B cell (primary cell): ENCODE data around the gene CXADR. TPM values are rescaled to one million over a fixed set of nuclear protein-coding genes. Genes with fewer than 3 reads are reported as not detected.

Source experiments
- ATAC-seq: fragments of 200-7000 bp; cut with Tn5 transposase; one replicate; pipeline ENCODE4 v1.10.0; 2021; ENCODE audit warnings: low read depth, mild to moderate bottlenecking, moderate number of reproducible peaks, moderate library complexity
- CTCF ChIA-PET: fragments of 350-600 bp; sonication (Branson Sonifier 250); formaldehyde crosslinking; loops from one replicate; lab custom pipeline; 2021; ENCODE audit warnings: antibody characterized with exemption, inconsistent platforms; lab: Charles Lee
- POLR2A ChIA-PET: fragments of 350-600 bp; sonication (Branson Sonifier 250); formaldehyde crosslinking; loops from one replicate; lab custom pipeline; 2021; ENCODE audit warnings: antibody characterized with exemption; lab: Charles Lee
- DNase-seq: peaks from one replicate; pipeline ENCODE4 v3.0.0; 2013
- H2AFZ ChIP-seq: 2 replicates; pipeline ENCODE4 v1.6.1; 2012; ENCODE audit warnings: mild to moderate bottlenecking, low read depth, low read length; ENCODE audit not compliant: insufficient read depth, poor library complexity, severe bottlenecking
- H3K27ac ChIP-seq, 2 donors: 1 replicate in 1 of 2; 2 replicates in 1 of 2; pipeline ENCODE4 v1.5.1; 2012 to 2013; ENCODE audit warnings: low read length in 2 of 2, mild to moderate bottlenecking in 2 of 2, moderate library complexity in 1 of 2
- H3K27me3 ChIP-seq, 4 experiments: fragments of 200-600 bp in 1 of 4; sonication (generic) in 1 of 4; replicated peaks in 1 of 4; 1 replicate in 2 of 4; 2 replicates in 2 of 4; pipeline versions ENCODE4 v1.6.1 to v1.7.0; 2013 to 2016; ENCODE audit warnings: low read length in 3 of 4, mild to moderate bottlenecking in 2 of 4, mixed read lengths in 1 of 4, moderate library complexity in 1 of 4; ENCODE audit not compliant: insufficient read depth in 4 of 4, control insufficient read depth in 3 of 4; ENCODE audit errors: control extremely low read depth in 1 of 4
- H3K36me3 ChIP-seq, 2 experiments: replicated peaks in 1 of 2; 1 replicate in 1 of 2; 2 replicates in 1 of 2; pipeline versions ENCODE4 v1.6.1 to v1.7.1; 2013; ENCODE audit warnings: low read length in 1 of 2; ENCODE audit not compliant: insufficient read depth in 2 of 2, control insufficient read depth in 1 of 2; ENCODE audit errors: control extremely low read depth in 1 of 2, extremely low read depth in 1 of 2
- H3K4me1 ChIP-seq, 2 donors: fragments of 200-600 bp in 1 of 2; sonication (generic) in 1 of 2; 1 replicate in 1 of 2; 2 replicates in 1 of 2; pipeline versions ENCODE4 v1.5.1 to v1.6.1; 2013 to 2017; ENCODE audit warnings: low read length in 2 of 2; ENCODE audit not compliant: control insufficient read depth in 2 of 2, insufficient read depth in 2 of 2
- H3K4me2 ChIP-seq: replicated peaks from 2 replicates; pipeline ENCODE3; 2012; ENCODE audit warnings: mild to moderate bottlenecking, low read depth, low read length; ENCODE audit not compliant: poor library complexity, severe bottlenecking
- H3K4me3 ChIP-seq, 5 experiments: fragments of 200-600 bp in 1 of 5; sonication (generic) in 1 of 5; 1 replicate in 3 of 5; 2 replicates in 2 of 5; pipeline versions ENCODE4 v1.5.1 to v1.7.0; 2011 to 2016; ENCODE audit warnings: low read length in 4 of 5, mild to moderate bottlenecking in 4 of 5, low read depth in 2 of 5, control low read depth in 1 of 5, moderate library complexity in 1 of 5; ENCODE audit not compliant: insufficient read depth in 1 of 5; ENCODE audit errors: control extremely low read depth in 1 of 5, extremely low read depth in 1 of 5
- H3K79me2 ChIP-seq: fragments of 200-600 bp; sonication (generic); one replicate; pipeline ENCODE4 v1.6.0; 2016; ENCODE audit warnings: low read length; ENCODE audit not compliant: control insufficient read depth, insufficient read depth
- H3K9ac ChIP-seq: fragments of 200-600 bp; sonication (generic); 2 replicates; pipeline ENCODE4 v1.6.1; 2017; ENCODE audit warnings: mild to moderate bottlenecking, low read length, moderate library complexity
- H3K9me3 ChIP-seq, 3 donors: one replicate each; pipeline versions ENCODE4 v1.6.1 to v1.7.1; 2013; ENCODE audit warnings: low read length in 2 of 3; ENCODE audit not compliant: control insufficient read depth in 2 of 3, insufficient read depth in 1 of 3; ENCODE audit errors: control extremely low read depth in 1 of 3
- H4K20me1 ChIP-seq: 2 replicates; pipeline ENCODE4 v1.6.0; 2012; ENCODE audit warnings: mild to moderate bottlenecking, low read length; ENCODE audit not compliant: insufficient read depth, control insufficient read depth, poor library complexity, severe bottlenecking
- H3K27ac Mint-ChIP-seq: one replicate; pipeline ENCODE4 v1.8.0; 2021; ENCODE audit warnings: mixed read lengths
- H3K27me3 Mint-ChIP-seq: one replicate; pipeline ENCODE4 v1.8.0; 2021; ENCODE audit warnings: mixed read lengths
- H3K4me1 Mint-ChIP-seq: one replicate; pipeline ENCODE4 v1.8.0; 2021; ENCODE audit warnings: mixed read lengths
- H3K4me3 Mint-ChIP-seq: one replicate; pipeline ENCODE4 v1.8.0; 2021; ENCODE audit warnings: mixed read lengths
- H3K9me3 Mint-ChIP-seq: one replicate; pipeline ENCODE4 v1.8.0; 2022; ENCODE audit warnings: mixed read lengths; ENCODE audit not compliant: insufficient read depth
- EZH2 ChIP-seq: IDR thresholded peaks from 2 replicates; pipeline ENCODE4 v1.6.1; 2012; ENCODE audit warnings: borderline replicate concordance, low read depth, mild to moderate bottlenecking, moderate library complexity, low read length; ENCODE audit not compliant: insufficient read depth, poor library complexity, severe bottlenecking
- WGBS: methylation state at CpG from one replicate; pipeline ENCODE4 v1.1.5; 2013; ENCODE audit warnings: missing lambda C conversion rate; ENCODE audit not compliant: insufficient coverage; 5-methylcytosine and 5-hydroxymethylcytosine counted together
- intact Hi-C: fragments of 100-400 bp; cut with micrococcal nuclease; formaldehyde crosslinking; loops from one replicate; pipeline ENCODE4 v1.10.0; 2022
- polyA plus RNA-seq: library from polyadenylated mRNA; depleted of rRNA; stranded (reverse); fragments of >200 nt; gene quantifications from 2 replicates; pipeline ENCODE4 v1.2.3, GENCODE V29; 2012
- total RNA-seq, 2 donors: library from RNA; stranded (reverse); fragments of 120-200 nt in 1 of 2; gene quantifications; 1 replicate in 1 of 2; 2 replicates in 1 of 2; pipeline versions ENCODE4 v1.2.3 to v1.2.4, GENCODE V29; 2013 to 2022
- TF ChIP-seq, protein P1 (sequence below): fragments of 200-600 bp; IDR thresholded peaks from one replicate; pipeline ENCODE4 v1.8.0; 2022; ENCODE audit warnings: antibody characterized with exemption, mild to moderate bottlenecking

The CXADR gene
- total and polyA plus RNA-seq, 2 donors (not counting 1 experiment from before 2014, with no cell fraction given) = not detected

DNA sequence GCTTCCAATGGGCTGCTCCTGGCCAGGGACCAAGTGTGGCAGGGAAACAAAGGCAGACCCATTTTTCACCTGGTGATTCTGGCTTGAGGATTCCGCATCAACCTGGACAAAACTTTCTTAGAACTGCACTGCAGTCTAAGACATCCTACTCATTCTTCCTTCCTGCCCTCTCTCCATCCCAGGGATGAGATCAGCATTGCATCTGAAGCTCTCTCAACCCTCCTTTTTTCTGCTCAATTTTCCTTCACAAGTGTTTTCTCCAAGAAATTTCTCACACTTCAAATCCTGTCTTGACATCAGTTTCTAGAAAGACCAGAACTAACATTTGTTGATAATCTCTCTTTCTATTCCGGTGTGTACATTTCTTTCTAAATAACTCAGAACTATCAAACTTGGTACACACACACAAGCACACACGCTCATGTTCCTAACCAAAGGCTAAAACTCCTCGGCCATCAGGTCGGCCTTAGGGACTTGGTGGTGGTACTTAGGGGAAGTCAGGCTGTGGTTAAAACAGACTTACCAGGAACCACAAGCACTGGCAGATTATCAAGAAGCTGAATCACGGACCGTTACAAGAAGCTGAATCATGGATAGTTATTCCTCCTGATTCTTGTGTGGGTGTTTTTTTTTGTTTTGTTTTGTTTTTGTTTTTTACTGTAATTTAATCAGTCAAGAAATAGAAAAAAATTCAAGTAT lies 21.0 kb upstream of the CXADR start:
- WGBS = 89% methylated on average over 1 of the region's 7 CpGs
- TF ChIP-seq, protein P1, sequence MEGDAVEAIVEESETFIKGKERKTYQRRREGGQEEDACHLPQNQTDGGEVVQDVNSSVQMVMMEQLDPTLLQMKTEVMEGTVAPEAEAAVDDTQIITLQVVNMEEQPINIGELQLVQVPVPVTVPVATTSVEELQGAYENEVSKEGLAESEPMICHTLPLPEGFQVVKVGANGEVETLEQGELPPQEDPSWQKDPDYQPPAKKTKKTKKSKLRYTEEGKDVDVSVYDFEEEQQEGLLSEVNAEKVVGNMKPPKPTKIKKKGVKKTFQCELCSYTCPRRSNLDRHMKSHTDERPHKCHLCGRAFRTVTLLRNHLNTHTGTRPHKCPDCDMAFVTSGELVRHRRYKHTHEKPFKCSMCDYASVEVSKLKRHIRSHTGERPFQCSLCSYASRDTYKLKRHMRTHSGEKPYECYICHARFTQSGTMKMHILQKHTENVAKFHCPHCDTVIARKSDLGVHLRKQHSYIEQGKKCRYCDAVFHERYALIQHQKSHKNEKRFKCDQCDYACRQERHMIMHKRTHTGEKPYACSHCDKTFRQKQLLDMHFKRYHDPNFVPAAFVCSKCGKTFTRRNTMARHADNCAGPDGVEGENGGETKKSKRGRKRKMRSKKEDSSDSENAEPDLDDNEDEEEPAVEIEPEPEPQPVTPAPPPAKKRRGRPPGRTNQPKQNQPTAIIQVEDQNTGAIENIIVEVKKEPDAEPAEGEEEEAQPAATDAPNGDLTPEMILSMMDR = no peak
- TF ChIP-seq EZH2 = no peak
- no peak overlapping the region for H2AFZ ChIP-seq
- Mint-ChIP-seq H3K4me3 (no peak overlapping the region), H3K27me3 (peaks cover 13% of the 10 kb centered on the region), H3K4me1 (no peaks in the 10 kb centered on the region), H3K27ac (no peak overlapping the region), H3K9me3 (no peaks in the 10 kb centered on the region)
- no peak overlapping the region for H3K4me3 ChIP-seq
- no peak overlapping the region for H3K9ac ChIP-seq
- no peaks in the 10 kb centered on the region for H3K36me3 ChIP-seq
- H3K27ac ChIP-seq = no peak overlapping the region
- intact Hi-C loops = no loop called here
- no peaks in the 10 kb centered on the region for H3K4me1 ChIP-seq
- no peaks in the 10 kb centered on the region for H4K20me1 ChIP-seq
- ChIA-PET POLR2A (no interaction called here), CTCF (no interaction called here)
- no peak for DNase-seq
- H3K9me3 ChIP-seq = no peaks in the 10 kb centered on the region
- no peak overlapping the region for H3K4me2 ChIP-seq
- ATAC-seq = no peak
- no peaks in the 10 kb centered on the region for H3K79me2 ChIP-seq
- no peaks in the 10 kb centered on the region for H3K27me3 ChIP-seq

- H3K27me3 Mint-ChIP-seq = peaks cover 13% of the 10 kb centered on the region
- Histone ChIP-seq H3K27me3 (no peaks in the 10 kb centered on the region), H3K4me1 (no peaks in the 10 kb centered on the region), H3K36me3 (no peaks in the 10 kb centered on the region), H2AFZ (no peak overlapping the region), H4K20me1 (no peaks in the 10 kb centered on the region), H3K79me2 (no peaks in the 10 kb centered on the region), H3K4me3 (no peak overlapping the region), H3K4me2 (no peak overlapping the region), H3K27ac (no peak overlapping the region), H3K9ac (no peak overlapping the region), H3K9me3 (no peaks in the 10 kb centered on the region)
- no peak overlapping the region for H3K27ac Mint-ChIP-seq
- DNase-seq = no peak
- no peak overlapping the region for H3K4me3 Mint-ChIP-seq
- no peaks in the 10 kb centered on the region for H3K4me1 Mint-ChIP-seq
- POLR2A ChIA-PET = no interaction called here
- no peak for TF ChIP-seq EZH2
- TF ChIP-seq, protein P1 = no peak
- WGBS = 100% methylated on average over 1 of the region's 6 CpGs
- no peak for ATAC-seq
- no peaks in the 10 kb centered on the region for H3K9me3 Mint-ChIP-seq
- intact Hi-C loops = no loop called here
- CTCF ChIA-PET = no interaction called here
These were observed 20.3 kb upstream of the CXADR start for GRCh38 chr21:17492415-17493168.
